Fibroblast of villous mesenchyme (primary cell): ENCODE data around the gene AHNAK2. TPM values are rescaled to one million over a fixed set of nuclear protein-coding genes. Genes with fewer than 3 reads are reported as not detected.

Experiments used
- DNase-seq: peaks from one replicate; pipeline ENCODE4 v3.0.0-alpha.2; 2010; ENCODE audit warnings: low read depth
- H3K4me3 ChIP-seq: 2 replicates; pipeline ENCODE4 v1.5.1; 2011; ENCODE audit warnings: low read depth, mild to moderate bottlenecking, low read length
- CTCF ChIP-seq: IDR thresholded peaks from 2 replicates; pipeline ENCODE4 v1.5.1; 2012; ENCODE audit warnings: low read depth, mild to moderate bottlenecking, low read length; ENCODE audit not compliant: insufficient read depth
- total RNA-seq: library from RNA; depleted of rRNA; stranded (reverse); fragments of >200 nt; gene quantifications from 2 replicates; pipeline ENCODE4 v1.2.3, GENCODE V29; 2012

The AHNAK2 gene
- total RNA-seq, 1 donor: 32.4 TPM

DNA sequence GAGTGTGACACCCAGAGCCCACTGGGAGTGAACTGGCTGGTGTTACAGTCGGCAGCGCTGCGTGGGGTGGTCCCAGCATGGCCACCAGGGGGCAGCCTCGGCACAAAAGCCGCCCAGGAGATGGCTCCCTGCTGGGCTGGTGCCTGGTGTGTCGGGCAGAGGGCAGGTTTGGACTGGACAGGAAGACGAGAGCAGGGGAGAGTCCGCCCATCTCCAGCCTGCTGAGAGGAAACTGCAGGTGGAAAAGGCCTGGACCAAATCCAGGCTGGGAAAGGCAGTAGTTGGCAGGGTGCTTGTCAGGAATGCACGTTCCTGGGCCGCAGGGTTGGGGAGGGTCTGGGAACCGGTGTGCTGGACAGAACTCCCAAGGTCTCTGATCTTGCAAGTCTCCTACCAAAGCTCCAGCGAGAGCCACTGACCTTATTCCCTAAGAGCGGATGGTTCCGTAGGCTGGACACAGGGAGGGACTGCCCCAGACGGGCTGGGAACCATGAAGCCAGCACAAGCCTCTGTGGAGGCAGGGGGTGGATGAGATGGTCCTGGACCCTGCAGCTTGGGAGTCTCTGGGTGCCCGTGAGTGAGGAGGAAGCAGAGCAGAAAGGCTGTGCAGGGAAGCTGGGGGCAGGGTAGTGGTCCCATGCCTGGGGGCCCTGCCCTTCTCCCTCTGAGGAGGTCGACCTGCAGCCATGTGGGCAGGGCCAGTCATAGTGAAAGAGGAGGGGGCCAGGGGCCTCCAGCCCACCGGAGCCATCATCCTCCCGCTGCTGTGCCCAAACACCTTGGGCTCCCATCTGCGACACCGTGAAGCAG lies 1.8 kb downstream of the AHNAK2 start:
- peak; percentile 90 for TF ChIP-seq CTCF
- H3K4me3 ChIP-seq: no peak overlapping the region
- peak; percentile 85 for DNase-seq

GRCh38 chr14:104975481-104976197 lies 2.5 kb downstream of the AHNAK2 start:
- no peak for DNase-seq
- no peak for TF ChIP-seq CTCF
- H3K4me3 ChIP-seq: no peak overlapping the region

- DNase-seq: no peak
- H3K4me3 ChIP-seq: no peak overlapping the region
- TF ChIP-seq CTCF: no peak
Measured at GRCh38 chr14:104974665-104975390, 3.3 kb downstream of the AHNAK2 start.

DNA sequence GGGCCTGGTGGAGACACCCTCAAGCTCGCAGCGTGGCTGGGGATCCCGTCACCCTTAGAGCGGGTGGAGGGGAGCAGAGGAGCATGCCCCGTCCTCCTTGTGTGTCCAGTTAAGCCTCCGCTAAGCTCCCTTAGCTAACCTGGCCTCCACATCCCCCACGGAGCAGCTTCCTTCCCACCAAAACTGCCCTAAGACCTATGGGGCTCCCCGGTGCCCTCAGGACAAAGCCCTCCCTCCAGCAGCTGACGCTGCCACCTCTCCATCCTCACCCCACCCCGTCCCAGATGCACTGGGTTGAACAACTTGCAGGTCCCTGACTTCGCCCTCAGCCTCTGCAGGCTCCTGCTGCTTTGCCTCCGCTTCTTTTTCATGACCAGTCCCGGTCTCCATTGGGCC lies 4.0 kb downstream of the AHNAK2 start:
- no peak for TF ChIP-seq CTCF
- no peak for DNase-seq

GRCh38 chr14:104973385-104974145 lies 4.6 kb downstream of the AHNAK2 start:
- peak; percentile 52 for DNase-seq
- no peak for TF ChIP-seq CTCF
- H3K4me3 ChIP-seq: no peak overlapping the region

More for the DNA sequence above, 4.0 kb downstream of the AHNAK2 start:
- no peak overlapping the region for H3K4me3 ChIP-seq

- DNase-seq: peak; percentile 90
- no peak for TF ChIP-seq CTCF
- H3K4me3 ChIP-seq: no peak overlapping the region
Measured at GRCh38 chr14:104973135-104973384, 5.1 kb downstream of the AHNAK2 start.
